ENCODE measurements around the gene KCNJ11. TPM values are rescaled to one million over a fixed set of nuclear protein-coding genes. Genes with fewer than 3 reads are reported as not detected.

The KCNJ11 gene
- total RNA-seq, result under 0.01 TPM in 1 of 2 replicates, not detected in the other

DNA sequence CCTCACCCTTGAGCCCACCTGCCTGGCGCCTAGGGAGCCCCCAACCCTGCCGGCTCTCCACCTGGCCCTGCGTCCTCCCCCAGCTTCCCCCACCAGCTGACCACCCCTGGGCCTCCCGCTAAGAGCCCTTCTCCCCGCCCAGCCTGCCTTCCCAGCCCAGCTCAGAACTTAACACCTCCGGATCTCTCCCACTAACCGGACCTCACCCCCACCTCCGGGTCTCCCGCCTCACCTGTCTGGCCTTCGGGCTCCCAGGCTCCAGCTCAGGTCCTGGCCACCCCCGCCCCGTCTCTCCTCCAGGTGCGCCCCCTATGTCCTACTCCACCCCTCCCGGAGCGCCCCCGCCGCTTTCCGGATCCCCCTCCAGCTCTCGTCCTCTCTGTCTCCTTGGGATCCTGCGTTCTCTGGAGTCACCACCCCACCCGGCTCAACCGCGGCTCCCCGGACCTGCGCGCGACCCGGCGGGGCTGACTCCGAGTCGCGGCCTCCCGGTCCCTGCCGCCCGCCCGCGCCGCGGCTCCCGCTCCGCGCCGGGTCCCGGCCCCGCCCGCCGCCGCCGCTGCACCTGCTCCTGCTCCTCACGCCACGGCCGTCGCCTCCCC, at the start of gene KCNJ11:
Gene KCNJ11 (minus strand): TSS at position 51 of the 602 bp plus-strand sequence. CDS start 568 bp downstream, outside the sequence.

DNA sequence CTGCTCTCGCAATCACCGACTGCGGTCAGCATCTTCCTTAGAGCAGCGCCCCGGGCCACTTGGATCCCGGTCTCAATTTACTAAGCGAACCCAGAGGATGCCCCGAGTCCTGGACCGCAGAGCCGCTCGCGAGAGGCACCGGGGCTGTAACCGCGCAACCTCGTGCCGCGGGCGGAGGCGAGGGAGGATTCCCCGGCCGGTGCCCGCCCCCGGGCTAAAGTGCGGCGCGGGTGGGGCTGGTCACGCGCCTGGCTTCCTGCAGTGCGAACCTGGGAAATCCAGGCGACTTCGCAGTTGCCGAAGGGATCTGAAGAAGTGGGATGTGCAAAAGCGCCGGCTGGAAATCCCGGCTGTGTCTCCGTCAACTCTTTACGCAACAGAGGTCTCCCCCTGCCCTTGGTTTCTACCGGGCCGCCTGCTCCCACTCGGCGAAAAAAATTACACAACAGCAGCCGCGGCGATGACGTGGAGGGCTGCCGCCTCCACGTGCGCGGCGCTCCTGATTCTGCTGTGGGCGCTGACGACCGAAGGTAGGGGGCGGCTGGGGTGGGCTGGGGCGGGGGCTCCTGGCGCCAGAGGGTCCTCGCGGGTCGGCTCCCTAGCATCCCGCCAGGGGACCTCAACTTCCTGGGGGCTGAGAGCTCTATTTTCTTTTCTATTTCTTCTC, 36.8 kb downstream of the KCNJ11 start, which contains the start of gene NCR3LG1:
Gene NCR3LG1 (plus strand): TSS at position 291 of the 667 bp plus-strand sequence. CDS start 170 bp downstream, at position 461.

Other genes starting within 250 kb of the KCNJ11 start
- 88.7 and 180 TPM in 2 replicates for gene PIK3C2A, start 180.7 kb downstream of the KCNJ11 start, total RNA-seq
- 98.4 and 115 TPM in 2 replicates for gene NUCB2, start 111.9 kb downstream of the KCNJ11 start, total RNA-seq
- gene NCR3LG1, start 36.9 kb downstream of the KCNJ11 start, total RNA-seq, result 5.2 and 8.1 TPM in 2 replicates
- not detected in 2 replicates for gene ABCC8, start 88.2 kb upstream of the KCNJ11 start, total RNA-seq
- not detected in 2 replicates for gene USH1C, start 155.8 kb upstream of the KCNJ11 start, total RNA-seq
- not detected in 2 replicates for gene OTOG, start 158.6 kb upstream of the KCNJ11 start, total RNA-seq